Neural progenitor cell (in vitro differentiated cells): ENCODE measurements around the gene PLK5. TPM values are rescaled to one million over a fixed set of nuclear protein-coding genes. Genes with fewer than 3 reads are reported as not detected.

Experiments
- DNase-seq: peaks from one replicate; pipeline ENCODE4 v3.0.0-alpha.2; 2016; ENCODE audit warnings: low spot score
- H2AFZ ChIP-seq: fragments of 200-600 bp; sonication (generic); replicated peaks from 2 replicates; pipeline ENCODE4 v1.6.1; 2016; ENCODE audit warnings: antibody characterized with exemption
- H3F3A ChIP-seq: fragments of 200-600 bp; sonication (generic); 2 replicates; pipeline ENCODE4 v1.6.1; 2016; ENCODE audit warnings: antibody characterized with exemption, low read depth
- H3K27ac ChIP-seq: fragments of 200-600 bp; sonication (generic); 2 replicates; pipeline ENCODE4 v1.5.1; 2016; ENCODE audit warnings: mild to moderate bottlenecking
- H3K27me3 ChIP-seq: fragments of 200-600 bp; sonication (generic); 2 replicates; pipeline ENCODE4 v1.6.1; 2016; ENCODE audit warnings: mild to moderate bottlenecking, moderate library complexity
- H3K36me3 ChIP-seq: fragments of 200-600 bp; sonication (generic); 2 replicates; pipeline ENCODE4 v1.5.1; 2016
- H3K4me1 ChIP-seq: fragments of 200-600 bp; sonication (generic); 2 replicates; pipeline ENCODE4 v1.6.1; 2016; ENCODE audit warnings: mixed run types
- H3K4me2 ChIP-seq: fragments of 200-600 bp; sonication (generic); 2 replicates; pipeline ENCODE4 v1.6.1; 2016
- H3K4me3 ChIP-seq: fragments of 200-600 bp; sonication (generic); 2 replicates; pipeline ENCODE4 v1.5.1; 2016
- H3K79me2 ChIP-seq: fragments of 200-600 bp; sonication (generic); 2 replicates; pipeline ENCODE4 v1.6.1; 2016; ENCODE audit warnings: low read depth
- H3K9ac ChIP-seq: fragments of 200-600 bp; sonication (generic); 2 replicates; pipeline ENCODE4 v1.6.1; 2016
- H3K9me3 ChIP-seq: fragments of 200-600 bp; sonication (generic); 2 replicates; pipeline ENCODE4 v1.5.1; 2016; ENCODE audit warnings: low read depth
- H4K20me1 ChIP-seq: fragments of 200-600 bp; sonication (generic); 2 replicates; pipeline ENCODE4 v1.6.1; 2016; ENCODE audit warnings: low read depth
- H3K27ac Mint-ChIP-seq: 3 replicates; pipeline ENCODE4 v1.8.0; 2021; ENCODE audit warnings: mixed read lengths
- H3K27me3 Mint-ChIP-seq: 2 replicates; pipeline ENCODE4 v1.8.0; 2022; ENCODE audit warnings: low read depth, mild to moderate bottlenecking, inconsistent platforms, moderate library complexity, mixed read lengths; ENCODE audit not compliant: insufficient read depth
- H3K36me3 Mint-ChIP-seq: 3 replicates; pipeline ENCODE4 v1.8.0; 2021; ENCODE audit warnings: mixed read lengths
- H3K4me1 Mint-ChIP-seq: 3 replicates; pipeline ENCODE4 v1.8.0; 2021; ENCODE audit warnings: mixed read lengths
- H3K4me3 Mint-ChIP-seq: 3 replicates; pipeline ENCODE4 v1.8.0; 2021; ENCODE audit warnings: mild to moderate bottlenecking, moderate library complexity, mixed read lengths
- H3K9me3 Mint-ChIP-seq: 3 replicates; pipeline ENCODE4 v1.8.0; 2020; ENCODE audit warnings: mixed read lengths
- CTCF ChIP-seq: fragments of 200-600 bp; sonication (generic); IDR thresholded peaks from 2 replicates; pipeline ENCODE4 v1.5.1; 2017; ENCODE audit warnings: antibody characterized with exemption, mild to moderate bottlenecking
- EZH2 ChIP-seq: fragments of 200-600 bp; sonication (generic); IDR thresholded peaks from 2 replicates; pipeline ENCODE4 v1.6.1; 2017; ENCODE audit warnings: antibody characterized with exemption, mild to moderate bottlenecking, moderate library complexity
- EZH2phosphoT487 ChIP-seq: fragments of 200-600 bp; sonication (generic); IDR thresholded peaks from 2 replicates; pipeline ENCODE4 v1.6.1; 2017; ENCODE audit warnings: antibody characterized with exemption
- small RNA-seq: library from RNA; depleted of rRNA; stranded (forward); fragments of <200 nt; gene quantifications from one replicate; pipeline ENCODE3, GENCODE V24; 2015
- total RNA-seq: library from RNA; depleted of rRNA; stranded (reverse); fragments of >200 nt; gene quantifications from 2 replicates; pipeline ENCODE4 v1.2.3, GENCODE V29; 2015; ENCODE audit warnings: low replicate concordance

Gene PLK5
- total RNA-seq, 1 donor from 2014 or later = not detected

- Mint-ChIP-seq H3K4me3 (no peak overlapping the region), H3K36me3 (peaks cover 39% of the 10 kb centered on the region), H3K27ac (no peak overlapping the region), H3K9me3 (no peaks in the 10 kb centered on the region), H3K27me3 (peaks cover 2% of the 10 kb centered on the region), H3K4me1 (peaks cover 8% of the 10 kb centered on the region)
- TF ChIP-seq CTCF = no peak
- TF ChIP-seq EZH2phosphoT487 = no peak
- no peak for TF ChIP-seq EZH2
- Histone ChIP-seq H4K20me1 (peaks cover 50% of the 10 kb centered on the region), H3K4me1 (no peaks in the 10 kb centered on the region), H3K4me3 (no peak overlapping the region), H2AFZ (no peak overlapping the region), H3K27me3 (no peaks in the 10 kb centered on the region), H3K9ac (no peak overlapping the region), H3K36me3 (no peaks in the 10 kb centered on the region), H3K27ac (no peak overlapping the region), H3K9me3 (no peaks in the 10 kb centered on the region), H3K4me2 (no peak overlapping the region), H3F3A (no peaks in the 10 kb centered on the region), H3K79me2 (peaks cover 50% of the 10 kb centered on the region)
- no peak for DNase-seq
Measured at GRCh38 chr19:1584500-1585242, 60.8 kb downstream of the PLK5 start.

- no peaks in the 10 kb centered on the region for H3K9me3 Mint-ChIP-seq
Measured at GRCh38 chr19:1585243-1585580, 61.3 kb downstream of the PLK5 start.

More at GRCh38 chr19:1585243-1585580, 61.3 kb downstream of the PLK5 start:
- H3K4me2 ChIP-seq = no peak overlapping the region
- no peaks in the 10 kb centered on the region for H3K27me3 ChIP-seq
- H3K9ac ChIP-seq = no peak overlapping the region
- H3K27ac ChIP-seq = no peak overlapping the region
- Mint-ChIP-seq H3K27me3 (peaks cover 2% of the 10 kb centered on the region), H3K27ac (no peak overlapping the region), H3K36me3 (peaks cover 37% of the 10 kb centered on the region), H3K4me1 (peaks cover 12% of the 10 kb centered on the region), H3K4me3 (no peak overlapping the region)
- DNase-seq = no peak
- H3F3A ChIP-seq = no peaks in the 10 kb centered on the region
- H4K20me1 ChIP-seq = peaks cover 56% of the 10 kb centered on the region
- no peaks in the 10 kb centered on the region for H3K4me1 ChIP-seq
- no peak for TF ChIP-seq CTCF
- no peak for TF ChIP-seq EZH2phosphoT487
- TF ChIP-seq EZH2 = no peak
- no peaks in the 10 kb centered on the region for H3K9me3 ChIP-seq
- H2AFZ ChIP-seq = no peak overlapping the region
- no peaks in the 10 kb centered on the region for H3K36me3 ChIP-seq
- H3K79me2 ChIP-seq = peaks cover 55% of the 10 kb centered on the region
- no peak overlapping the region for H3K4me3 ChIP-seq

Small RNA genes within 50 kb of the gene (small RNA-seq; reads per million reads assigned to genes)
- gene AC005943.2 (not detected), gene RN7SL477P (not detected)

Other genes with a start within 250 kb of the PLK5 start
- 4.8 and 14.6 TPM in 2 replicates for gene FAM174C, start 248.5 kb upstream of the PLK5 start, total RNA-seq
- 13.2 and 34.7 TPM in 2 replicates for gene EFNA2, start 238.2 kb upstream of the PLK5 start, total RNA-seq
- 15.4 and 69.3 TPM in 2 replicates for gene NDUFS7, start 140.2 kb upstream of the PLK5 start, total RNA-seq
- gene GAMT, start 122.5 kb upstream of the PLK5 start, total RNA-seq = 13.8 and 53.7 TPM in 2 replicates
- gene DAZAP1, start 116.5 kb upstream of the PLK5 start, total RNA-seq = 107 and 121 TPM in 2 replicates
- 1,918 and 2,648 TPM in 2 replicates for gene RPS15, start 85.7 kb upstream of the PLK5 start, total RNA-seq
- 1.3 and 12.2 TPM in 2 replicates for gene APC2, start 74.0 kb upstream of the PLK5 start, total RNA-seq
- gene C19orf25, start 44.9 kb upstream of the PLK5 start, total RNA-seq = 14.4 and 40.4 TPM in 2 replicates
- 3.6 and 12.5 TPM in 2 replicates for gene PCSK4, start 33.7 kb upstream of the PLK5 start, total RNA-seq
- gene REEP6, start 32.9 kb upstream of the PLK5 start, total RNA-seq = 4.8 and 13.0 TPM in 2 replicates
- 0.12 and 0.13 TPM in 2 replicates for gene ADAMTSL5, start 11.1 kb upstream of the PLK5 start, total RNA-seq
- gene MEX3D, start 44.2 kb downstream of the PLK5 start, total RNA-seq = 15.9 and 87.3 TPM in 2 replicates
- 34.2 and 117 TPM in 2 replicates for gene MBD3, start 68.8 kb downstream of the PLK5 start, total RNA-seq
- 37.4 and 51.4 TPM in 2 replicates for gene UQCR11, start 81.4 kb downstream of the PLK5 start, total RNA-seq
- 131 and 332 TPM in 2 replicates for gene TCF3, start 128.5 kb downstream of the PLK5 start, total RNA-seq
- 0.09 TPM in 1 of 2 replicates, not detected in the other for gene ONECUT3, start 229.4 kb downstream of the PLK5 start, total RNA-seq